ENCODE results near the gene CD300E.

CD300E gene

GRCh38 chr17:74561586-74561985 lies 62.0 kb downstream of the CD300E start:
- DNase-seq: no peak

All from NCI-H748 treated with DMSO at 0.1 percent for 48 hours (cell line).